ENCODE measurements around the gene CNTNAP2. TPM values are rescaled to one million over a fixed set of nuclear protein-coding genes. Genes with fewer than 3 reads are reported as not detected.

The CNTNAP2 gene
- total and polyA plus RNA-seq, 4 experiments from 2014 or later, result 0.19 to 0.50 (median 0.20) TPM; not detected in 1

DNA sequence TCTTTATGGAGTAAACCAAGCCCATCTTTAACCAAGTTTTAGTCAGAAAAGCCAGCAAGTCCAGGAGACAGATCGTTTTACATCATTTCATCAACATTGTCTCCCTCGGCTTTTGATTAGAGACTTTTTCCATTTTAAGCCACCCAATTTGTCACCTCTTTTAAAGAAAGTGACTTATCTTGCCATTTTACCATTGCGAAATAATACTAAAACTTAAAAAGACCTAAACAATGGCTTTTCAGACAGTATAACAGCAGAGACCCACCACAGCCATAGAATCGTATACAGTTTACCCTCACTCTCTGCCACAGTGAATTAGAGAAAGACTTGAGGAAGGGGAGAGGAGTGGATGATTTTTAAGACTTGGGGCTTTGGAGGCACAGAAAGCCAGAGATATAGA, 2114.3 kb downstream of the CNTNAP2 start:
- Histone ChIP-seq H3K4me1 (ENCODE audit: insufficient read depth, low read length) (no peaks in the 10 kb centered on the region), H3K27me3 (ENCODE audit: insufficient read depth, low read length) (no peaks in the 10 kb centered on the region), H3K27ac (ENCODE audit: low read depth, low read length) (no peak overlapping the region), H3K4me3 (ENCODE audit: low read length in 2 of 2) (no peak overlapping the region), H3K36me3 (ENCODE audit: insufficient read depth, low read length) (no peaks in the 10 kb centered on the region), H3K9me3 (ENCODE audit: control insufficient read depth in 1 of 2, low read length in 2 of 2) (no peaks in the 10 kb centered on the region)
- Mint-ChIP-seq H3K4me3 (no peak overlapping the region), H3K27me3 (peaks cover under 1 to 4% of the 10 kb centered on the region in 2 donors), H3K36me3 (no peaks in the 10 kb centered on the region), H3K27ac (no peak overlapping the region), H3K9me3 (peaks cover 0 to 2% (median 0%) of the 10 kb centered on the region in 8 donors), H3K4me1 (no peaks in the 10 kb centered on the region)
- POLR2A ChIA-PET (ENCODE audit: partially characterized antibody), result no interaction called here
- CTCF ChIA-PET (ENCODE audit: partially characterized antibody), result no interaction called here
- intact Hi-C loops (cut with micrococcal nuclease), result no loop called here
- no peak for DNase-seq

DNA sequence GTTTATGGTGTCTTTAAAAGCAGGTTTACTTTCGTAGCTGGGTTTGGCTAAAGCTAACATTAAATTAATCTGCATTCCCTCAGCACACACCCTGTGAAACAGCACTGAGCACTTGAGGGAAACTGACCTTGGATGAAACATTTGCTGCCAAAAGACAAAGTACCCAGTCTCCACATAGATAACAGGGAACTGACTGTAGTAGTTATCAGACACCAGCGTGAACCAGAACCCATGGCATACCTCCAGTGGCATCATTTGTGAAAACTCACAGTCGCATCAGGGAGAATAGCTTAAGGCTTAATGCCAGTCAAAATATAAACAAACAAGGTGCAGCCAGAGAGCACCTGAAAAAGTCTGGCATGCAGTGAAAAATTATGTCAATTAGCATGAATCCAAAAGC, 2116.2 kb downstream of the CNTNAP2 start:
- Mint-ChIP-seq H3K4me3 (no peak overlapping the region), H3K9me3 (peaks cover 0 to 2% (median 0%) of the 10 kb centered on the region in 8 donors), H3K27ac (no peak overlapping the region), H3K36me3 (no peaks in the 10 kb centered on the region), H3K27me3 (peaks cover 2 to 5% of the 10 kb centered on the region in 2 donors), H3K4me1 (no peaks in the 10 kb centered on the region)
- H3K27ac ChIP-seq (ENCODE audit: low read depth, low read length), result no peak overlapping the region
- H3K36me3 ChIP-seq (ENCODE audit: insufficient read depth, low read length), result no peaks in the 10 kb centered on the region
- H3K4me1 ChIP-seq (ENCODE audit: insufficient read depth, low read length), result no peaks in the 10 kb centered on the region
- no peak overlapping the region for H3K4me3 ChIP-seq (ENCODE audit: low read length in 2 of 2)
- intact Hi-C loops (cut with micrococcal nuclease), result no loop called here
- ChIA-PET CTCF (ENCODE audit: partially characterized antibody) (no interaction called here), POLR2A (ENCODE audit: partially characterized antibody) (no interaction called here)
- no peak for DNase-seq
- no peaks in the 10 kb centered on the region for H3K27me3 ChIP-seq (ENCODE audit: insufficient read depth, low read length)
- H3K9me3 ChIP-seq (ENCODE audit: control insufficient read depth in 1 of 2, low read length in 2 of 2), result no peaks in the 10 kb centered on the region

DNA sequence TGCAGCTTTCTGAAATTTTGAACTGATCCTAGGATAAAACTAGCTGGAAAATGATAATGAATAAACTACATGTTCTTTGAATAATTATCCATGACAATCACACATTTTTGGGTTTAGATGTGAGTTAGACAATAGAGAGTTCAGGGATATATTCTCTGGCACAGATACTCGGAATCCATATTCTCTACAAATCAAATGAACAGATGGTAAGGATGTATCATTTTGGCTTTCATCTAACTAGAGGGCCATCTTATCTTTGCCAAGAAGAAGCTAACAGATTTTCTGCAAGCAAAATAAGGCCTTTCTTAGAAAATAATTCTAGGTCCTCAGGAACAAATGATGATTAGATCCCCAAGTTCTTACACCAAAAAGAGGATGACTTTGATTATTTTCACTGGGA, 2118.1 kb downstream of the CNTNAP2 start:
- Mint-ChIP-seq H3K36me3 (no peaks in the 10 kb centered on the region), H3K4me1 (no peaks in the 10 kb centered on the region), H3K4me3 (no peak overlapping the region), H3K9me3 (peaks cover 0 to 1% (median 0%) of the 10 kb centered on the region in 8 donors), H3K27ac (no peak overlapping the region), H3K27me3 (peaks cover 2 to 5% of the 10 kb centered on the region in 2 donors)
- Histone ChIP-seq H3K9me3 (ENCODE audit: control insufficient read depth in 1 of 2, low read length in 2 of 2) (no peaks in the 10 kb centered on the region), H3K4me1 (ENCODE audit: insufficient read depth, low read length) (no peaks in the 10 kb centered on the region), H3K4me3 (ENCODE audit: low read length in 2 of 2) (no peak overlapping the region), H3K36me3 (ENCODE audit: insufficient read depth, low read length) (no peaks in the 10 kb centered on the region), H3K27ac (ENCODE audit: low read depth, low read length) (no peak overlapping the region), H3K27me3 (ENCODE audit: insufficient read depth, low read length) (no peaks in the 10 kb centered on the region)
- no peak for DNase-seq
- intact Hi-C loops (cut with micrococcal nuclease), result no loop called here
- POLR2A ChIA-PET (ENCODE audit: partially characterized antibody), result no interaction called here
- CTCF ChIA-PET (ENCODE audit: partially characterized antibody), result no interaction called here

DNA sequence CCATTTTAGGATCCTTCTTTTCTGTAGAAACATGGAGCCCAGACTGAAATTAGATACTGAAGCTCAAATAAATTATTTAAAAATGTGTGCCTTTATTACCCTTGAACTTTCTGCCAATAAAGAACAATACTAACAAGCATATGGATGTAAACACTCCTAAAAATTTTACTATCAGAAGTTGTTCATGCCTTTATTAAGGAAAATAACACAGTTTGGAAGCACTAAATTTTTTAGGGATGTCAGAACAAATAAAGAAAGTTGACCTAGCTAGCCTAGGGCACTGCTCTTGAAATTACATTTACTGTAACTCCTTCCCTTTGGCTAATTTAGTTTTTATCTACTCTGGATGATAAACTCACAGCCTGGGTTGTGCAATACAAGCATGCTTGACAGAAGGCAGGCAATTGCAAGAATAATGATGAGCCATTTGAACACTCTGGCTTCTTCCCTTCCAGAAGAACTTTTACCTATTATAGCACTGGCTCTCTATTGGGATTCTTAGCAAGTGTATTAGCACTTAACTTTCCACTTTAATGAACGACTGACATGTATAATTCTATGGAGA, 2122.2 kb downstream of the CNTNAP2 start:
- Mint-ChIP-seq H3K4me1 (peaks cover 0 to 5% (median 3%) of the 10 kb centered on the region in 4 donors), H3K27me3 (peaks cover 12 to 20% of the 10 kb centered on the region in 2 donors), H3K36me3 (no peaks in the 10 kb centered on the region), H3K27ac (no peak overlapping the region), H3K4me3 (no peak overlapping the region), H3K9me3 (peaks cover 0 to 3% (median 0%) of the 10 kb centered on the region in 8 donors)
- ChIA-PET POLR2A (ENCODE audit: partially characterized antibody) (no interaction called here), CTCF (ENCODE audit: partially characterized antibody) (no interaction called here)
- intact Hi-C loops (cut with micrococcal nuclease), result no loop called here
- no peaks in the 10 kb centered on the region for H3K36me3 ChIP-seq (ENCODE audit: insufficient read depth, low read length)
- no peaks in the 10 kb centered on the region for H3K4me1 ChIP-seq (ENCODE audit: insufficient read depth, low read length)
- DNase-seq, result no peak
- no peaks in the 10 kb centered on the region for H3K27me3 ChIP-seq (ENCODE audit: insufficient read depth, low read length)
- no peak overlapping the region for H3K27ac ChIP-seq (ENCODE audit: low read depth, low read length)
- H3K9me3 ChIP-seq (ENCODE audit: control insufficient read depth in 1 of 2, low read length in 2 of 2), result no peaks in the 10 kb centered on the region
- no peak overlapping the region for H3K4me3 ChIP-seq (ENCODE audit: low read length in 2 of 2)

DNA sequence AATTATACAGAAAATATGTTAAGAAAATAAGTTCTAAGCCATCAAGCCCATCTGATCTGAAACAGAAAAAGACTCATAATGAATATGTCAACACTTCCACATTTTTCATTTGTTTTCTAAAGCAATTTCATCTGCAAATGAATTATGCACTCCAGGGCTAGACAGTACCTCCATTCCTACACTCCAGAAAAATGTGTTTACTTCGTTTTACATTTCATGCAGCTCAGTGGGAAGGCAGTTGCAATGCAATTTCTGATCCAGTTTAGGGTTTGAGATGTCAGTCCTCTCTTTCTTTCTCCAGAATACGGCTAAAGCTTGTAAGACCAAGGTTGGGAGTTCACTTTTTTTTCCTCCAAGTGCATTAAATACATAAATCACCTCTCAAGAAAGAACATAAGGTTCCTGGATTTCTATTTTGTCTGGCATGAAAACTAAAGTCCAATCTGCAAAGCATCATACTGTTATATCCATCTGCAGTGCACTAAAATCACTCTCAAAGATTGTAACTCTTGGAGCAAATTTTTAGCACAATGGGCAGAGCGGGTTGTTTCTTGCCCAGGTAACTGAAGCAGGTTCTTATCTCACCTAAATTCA, 2125.2 kb downstream of the CNTNAP2 start:
- no peak for DNase-seq
- ChIA-PET CTCF (ENCODE audit: partially characterized antibody) (interaction anchor here (0.7 to 2.4 kb wide), 8 partner anchors 9 to 246 kb away, joined by 3 to 14 read pairs (median 4); no protein-coding TSS in a partner anchor), POLR2A (ENCODE audit: partially characterized antibody) (no interaction called here)
- Histone ChIP-seq H3K4me3 (ENCODE audit: low read length in 2 of 2) (no peak overlapping the region), H3K9me3 (ENCODE audit: control insufficient read depth in 1 of 2, low read length in 2 of 2) (no peaks in the 10 kb centered on the region), H3K27ac (ENCODE audit: low read depth, low read length) (no peak overlapping the region), H3K4me1 (ENCODE audit: insufficient read depth, low read length) (no peaks in the 10 kb centered on the region), H3K27me3 (ENCODE audit: insufficient read depth, low read length) (no peaks in the 10 kb centered on the region), H3K36me3 (ENCODE audit: insufficient read depth, low read length) (no peaks in the 10 kb centered on the region)
- Mint-ChIP-seq H3K9me3 (peaks cover 0 to 3% (median 0%) of the 10 kb centered on the region in 8 donors), H3K36me3 (no peaks in the 10 kb centered on the region), H3K27me3 (peaks cover 14 to 17% of the 10 kb centered on the region in 2 donors), H3K27ac (no peak overlapping the region), H3K4me1 (peaks cover 0 to 5% (median 3%) of the 10 kb centered on the region in 4 donors), H3K4me3 (no peak overlapping the region)
- intact Hi-C loops (cut with micrococcal nuclease), result no loop called here

GRCh38 chr7:148242294-148242821, 2125.8 kb downstream of the CNTNAP2 start:
- intact Hi-C loops (cut with micrococcal nuclease), result no loop called here
- Histone ChIP-seq H3K9me3 (ENCODE audit: control insufficient read depth in 1 of 2, low read length in 2 of 2) (no peaks in the 10 kb centered on the region), H3K27me3 (ENCODE audit: insufficient read depth, low read length) (no peaks in the 10 kb centered on the region), H3K4me1 (ENCODE audit: insufficient read depth, low read length) (no peaks in the 10 kb centered on the region), H3K4me3 (ENCODE audit: low read length in 2 of 2) (no peak overlapping the region), H3K27ac (ENCODE audit: low read depth, low read length) (no peak overlapping the region), H3K36me3 (ENCODE audit: insufficient read depth, low read length) (no peaks in the 10 kb centered on the region)
- ChIA-PET POLR2A (ENCODE audit: partially characterized antibody) (no interaction called here), CTCF (ENCODE audit: partially characterized antibody) (interaction anchor here (0.7 to 2.4 kb wide), 7 partner anchors 9 to 245 kb away, joined by 3 to 14 read pairs (median 3); no protein-coding TSS in a partner anchor)
- Mint-ChIP-seq H3K4me1 (peaks cover 0 to 5% (median 3%) of the 10 kb centered on the region in 4 donors), H3K27me3 (peaks cover 12 to 17% of the 10 kb centered on the region in 2 donors), H3K36me3 (no peaks in the 10 kb centered on the region), H3K27ac (no peak overlapping the region), H3K9me3 (peaks cover 0 to 2% (median 0%) of the 10 kb centered on the region in 8 donors), H3K4me3 (peak overlapping the region in 1 of 8 donors; percentile 5)
- DNase-seq, result peak in 1 of 5 donors; percentile 4

GRCh38 chr7:148245381-148245780, 2128.8 kb downstream of the CNTNAP2 start:
- DNase-seq, result no peak
- ChIA-PET CTCF (ENCODE audit: partially characterized antibody) (interaction anchor here (0.7 kb wide), 1 partner anchor 57 kb away, joined by 3 read pairs; no protein-coding TSS in a partner anchor), POLR2A (ENCODE audit: partially characterized antibody) (no interaction called here)
- intact Hi-C loops (cut with micrococcal nuclease), result no loop called here
- Mint-ChIP-seq H3K27ac (no peak overlapping the region), H3K4me1 (peaks cover 0 to 5% (median 3%) of the 10 kb centered on the region in 4 donors), H3K9me3 (peaks cover 0 to 7% (median 0%) of the 10 kb centered on the region in 8 donors), H3K27me3 (peaks cover 21% of the 10 kb centered on the region in 2 donors), H3K36me3 (no peaks in the 10 kb centered on the region), H3K4me3 (no peak overlapping the region)
- Histone ChIP-seq H3K27ac (ENCODE audit: low read depth, low read length) (no peak overlapping the region), H3K9me3 (ENCODE audit: control insufficient read depth in 1 of 2, low read length in 2 of 2) (no peaks in the 10 kb centered on the region), H3K36me3 (ENCODE audit: insufficient read depth, low read length) (no peaks in the 10 kb centered on the region), H3K27me3 (ENCODE audit: insufficient read depth, low read length) (no peaks in the 10 kb centered on the region), H3K4me3 (ENCODE audit: low read length in 2 of 2) (no peak overlapping the region), H3K4me1 (ENCODE audit: insufficient read depth, low read length) (no peaks in the 10 kb centered on the region)
